GM19468 (cell line): Measurements from ENCODE around the gene SPAG17.

Experiments used
- ATAC-seq: cut with Tn5 transposase; IDR thresholded peaks from one replicate; pipeline ENCODE4 v1.9.1; 2021; ENCODE audit warnings: mild to moderate bottlenecking, moderate library complexity, moderate number of reproducible peaks; ENCODE audit not compliant: unreplicated experiment; ENCODE audit errors: extremely low read depth

Gene SPAG17

GRCh38 chr1:118123116-118123839 lies 61.8 kb downstream of the SPAG17 start:
- no peak for ATAC-seq

- ATAC-seq = no peak
Observed at GRCh38 chr1:118122234-118123004, 62.6 kb downstream of the SPAG17 start.

GRCh38 chr1:118118873-118119463 lies 66.1 kb downstream of the SPAG17 start:
- ATAC-seq = no peak

- ATAC-seq = no peak
Observed at GRCh38 chr1:118118469-118118868, 66.6 kb downstream of the SPAG17 start.

DNA sequence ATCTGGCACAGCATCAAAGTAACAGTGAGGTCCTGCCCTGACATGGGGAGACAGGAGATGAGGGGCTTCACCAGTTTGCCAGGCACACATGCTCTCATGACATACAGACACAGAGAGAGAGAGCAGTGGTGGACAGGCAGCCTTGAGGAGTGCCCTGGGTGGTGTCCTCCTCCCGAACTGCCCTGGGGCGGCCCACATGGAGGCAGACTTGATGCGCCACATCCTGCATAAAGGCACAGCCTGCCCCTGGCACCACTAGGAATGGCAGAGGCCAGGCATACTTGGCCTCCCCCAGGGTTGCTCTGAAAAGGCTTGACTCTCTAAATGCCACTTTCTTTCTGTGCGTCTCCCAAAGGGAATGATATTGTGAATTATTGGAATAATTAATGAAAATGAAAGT lies 67.5 kb downstream of the SPAG17 start:
- ATAC-seq = no peak

GRCh38 chr1:118116909-118117308 lies 68.1 kb downstream of the SPAG17 start:
- ATAC-seq = no peak

DNA sequence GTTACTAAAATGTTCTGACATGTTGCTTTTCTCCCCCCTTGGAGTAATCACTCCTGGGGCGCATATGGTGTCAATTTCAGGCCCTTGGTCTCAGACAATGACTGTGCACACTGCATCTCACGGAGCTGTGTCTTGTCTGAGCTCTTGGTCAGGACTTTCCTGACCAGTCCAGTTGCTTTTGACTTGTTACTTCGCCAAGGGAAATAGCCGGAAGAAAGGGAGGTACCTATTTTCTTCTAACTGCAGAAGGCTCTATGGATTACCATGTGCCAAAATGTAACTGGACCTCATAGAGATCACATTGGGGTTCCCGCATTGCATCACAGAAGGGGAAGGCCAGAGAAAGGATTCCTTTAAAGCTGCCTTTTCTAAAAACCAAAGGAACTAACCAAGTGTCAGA lies 68.6 kb downstream of the SPAG17 start:
- no peak for ATAC-seq

DNA sequence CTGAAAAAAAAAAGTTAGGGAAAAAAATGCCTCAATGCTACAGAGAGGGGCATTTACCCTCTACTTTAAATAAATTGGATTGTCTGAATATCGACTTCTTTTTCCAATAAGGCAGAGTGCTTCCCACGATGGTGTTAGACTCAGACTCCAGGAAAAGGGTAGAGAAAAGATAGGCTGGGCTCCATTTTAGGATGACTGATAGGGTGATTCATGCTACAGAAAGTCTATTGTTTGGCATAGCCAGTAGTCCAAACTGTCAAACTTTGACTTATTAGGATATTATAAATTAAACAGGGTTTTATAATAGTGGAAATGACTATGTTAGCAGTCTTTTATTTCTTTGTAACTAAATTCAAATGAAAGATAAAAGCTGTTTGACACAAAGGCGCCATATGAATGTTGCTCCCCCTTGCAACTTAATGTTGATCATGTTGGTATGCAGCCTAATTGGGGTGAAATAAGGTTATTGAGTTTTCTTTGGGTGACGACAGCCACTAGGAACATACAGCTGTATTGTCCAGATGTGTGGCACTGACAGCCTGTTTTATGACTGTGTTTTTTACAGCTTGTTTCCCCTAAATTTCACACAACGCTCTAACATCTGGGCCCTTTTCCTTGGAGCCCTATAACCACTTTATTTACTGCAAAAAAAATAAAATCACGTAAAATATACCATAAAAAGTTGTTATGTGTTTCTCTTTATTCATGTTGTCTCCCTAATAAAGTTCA lies 69.3 kb downstream of the SPAG17 start:
- ATAC-seq = no peak

DNA sequence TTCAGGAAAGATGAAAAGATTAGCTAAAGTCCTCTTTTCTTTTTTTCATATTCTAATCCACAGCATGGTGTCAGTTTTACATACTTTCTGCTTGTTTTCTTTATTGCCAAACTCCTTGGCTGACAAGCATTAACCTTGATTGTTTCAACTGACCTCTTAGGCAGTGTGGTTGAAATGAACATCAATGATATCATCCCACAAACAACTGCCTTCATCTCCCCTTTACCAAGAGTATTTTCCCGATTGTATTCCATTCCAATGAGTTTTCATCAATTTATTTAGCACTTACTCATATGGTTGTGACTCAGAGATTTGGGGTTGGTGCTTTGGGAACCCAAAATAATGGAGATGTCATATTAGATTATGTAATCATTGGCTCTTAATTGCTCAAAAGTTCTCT lies 71.8 kb downstream of the SPAG17 start:
- ATAC-seq = no peak

GRCh38 chr1:118110580-118110979 lies 74.4 kb downstream of the SPAG17 start:
- ATAC-seq = no peak

DNA sequence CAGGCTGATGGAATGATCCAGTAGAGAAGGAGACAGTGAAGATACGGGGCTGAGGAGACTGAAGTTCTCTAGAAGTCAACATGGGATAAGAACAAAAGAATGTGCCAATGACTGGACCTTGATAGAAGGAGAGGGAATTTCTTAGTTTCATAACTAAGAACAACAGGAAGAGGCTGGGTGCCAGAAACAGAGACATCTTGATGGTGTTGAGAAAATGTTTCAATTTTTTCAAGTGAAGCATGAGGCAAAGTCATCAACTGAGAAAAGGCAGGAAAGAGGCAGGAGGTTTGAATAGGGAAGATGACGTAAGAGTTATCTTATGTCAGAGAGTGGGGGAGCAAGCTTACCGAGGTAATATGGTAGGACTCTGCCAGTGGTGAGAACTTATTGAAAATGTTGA lies 80.1 kb downstream of the SPAG17 start:
- ATAC-seq = no peak

DNA sequence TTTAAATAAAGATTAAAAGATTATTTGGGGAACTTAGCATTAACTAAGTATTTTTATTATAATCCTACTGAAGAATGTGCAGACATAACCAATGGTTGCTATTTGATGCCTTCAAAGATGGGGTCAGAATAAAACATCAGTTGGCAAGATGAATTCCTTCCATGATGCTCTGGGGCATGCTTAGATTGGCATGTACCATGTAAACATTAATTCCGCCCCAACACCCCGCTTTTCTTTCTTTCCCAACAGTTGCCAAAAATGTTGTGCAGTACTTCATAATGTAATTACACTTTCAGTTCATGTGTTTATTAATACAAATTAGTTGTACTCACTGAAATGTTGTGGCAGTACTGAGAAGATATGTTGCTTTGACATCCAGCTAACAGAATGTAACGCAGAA lies 82.6 kb downstream of the SPAG17 start:
- no peak for ATAC-seq

- ATAC-seq = no peak
Observed at GRCh38 chr1:118101999-118102398, 83.0 kb downstream of the SPAG17 start.

DNA sequence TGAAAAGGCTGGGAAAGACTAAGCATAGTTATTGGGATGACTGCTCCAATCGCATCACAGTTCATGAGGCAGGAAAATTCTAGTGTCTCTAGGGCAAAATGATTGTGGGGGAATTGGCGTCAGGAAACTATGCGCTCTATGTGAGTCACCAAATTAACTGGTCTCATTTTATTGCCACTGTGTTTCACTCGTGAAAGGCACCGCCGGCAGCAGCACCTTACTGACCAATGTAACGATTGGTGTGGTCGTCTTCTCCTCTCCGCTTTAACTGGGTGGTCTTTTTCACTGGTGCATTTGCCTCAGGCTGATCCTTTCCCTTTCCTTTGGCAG lies 83.5 kb downstream of the SPAG17 start:
- ATAC-seq = no peak

- no peak for ATAC-seq
Observed at GRCh38 chr1:118100686-118101514, 84.1 kb downstream of the SPAG17 start.

DNA sequence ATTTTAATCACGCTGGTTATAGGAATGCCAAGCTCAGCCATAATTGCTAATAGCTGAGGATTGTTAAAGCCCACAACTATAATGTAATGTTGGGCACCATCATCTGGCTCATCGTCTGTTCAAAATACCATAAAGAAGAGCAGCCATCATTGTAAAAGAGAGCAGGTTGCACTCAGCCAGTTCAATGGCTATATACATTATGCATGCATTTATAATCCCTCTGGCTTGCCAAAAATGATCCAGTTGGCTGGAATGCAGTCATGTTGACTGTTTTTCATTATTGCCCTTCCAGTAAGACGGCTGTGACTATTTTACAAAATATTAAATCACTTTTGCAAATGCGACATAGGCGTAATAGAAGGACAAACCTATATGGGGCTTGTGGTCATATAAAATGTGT lies 85.3 kb downstream of the SPAG17 start:
- ATAC-seq = no peak

DNA sequence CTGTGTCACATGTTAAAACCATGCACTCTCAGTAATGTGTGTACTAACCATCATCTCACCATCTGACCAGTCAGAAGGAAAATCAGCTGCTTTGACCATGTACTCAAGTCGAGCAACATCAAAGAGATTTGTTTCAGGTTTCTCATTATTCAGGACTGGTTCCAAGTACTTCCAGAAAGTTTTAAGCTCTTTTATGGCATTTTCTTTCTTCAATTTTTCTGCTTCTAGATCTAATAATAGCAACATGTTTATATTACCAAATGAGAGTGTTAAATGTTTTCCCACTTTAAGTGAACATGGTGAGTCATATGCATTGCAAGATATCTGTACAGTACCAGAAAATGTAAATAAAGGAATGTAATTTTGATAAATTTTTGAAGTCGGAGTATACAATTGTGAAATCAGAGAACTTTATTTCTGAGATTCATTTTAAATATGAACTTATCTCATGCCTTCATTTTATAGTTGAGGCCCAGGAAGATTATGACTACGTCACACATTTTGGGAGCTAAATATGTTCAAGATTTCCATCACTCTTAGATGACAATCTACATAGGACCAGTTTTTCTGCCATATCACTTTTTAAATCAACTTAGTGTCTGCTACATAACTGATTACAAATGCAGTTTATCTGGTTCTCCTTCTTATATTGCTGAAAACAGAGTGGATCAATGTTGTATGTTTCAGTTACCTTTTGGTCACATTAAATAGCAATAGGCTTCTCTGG lies 87.2 kb downstream of the SPAG17 start:
- no peak for ATAC-seq

DNA sequence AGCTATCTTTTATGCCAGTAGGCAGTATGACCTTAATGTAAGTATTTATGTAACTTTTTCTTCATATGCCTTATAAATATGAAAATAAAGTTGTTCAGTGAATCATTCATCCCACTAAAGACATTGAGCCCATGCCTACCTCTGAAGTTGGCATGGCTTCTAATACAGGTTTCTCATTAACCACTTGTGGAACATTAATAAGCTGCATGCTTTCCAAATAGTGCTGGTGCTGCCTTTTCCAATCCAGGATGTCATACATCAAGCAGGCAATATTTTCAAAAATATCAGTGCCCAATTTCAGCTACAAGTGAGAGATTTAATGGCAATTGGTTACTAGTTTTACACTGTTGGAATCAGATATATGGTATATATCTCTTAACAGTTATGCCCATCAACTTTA lies 92.0 kb downstream of the SPAG17 start:
- ATAC-seq = no peak

GRCh38 chr1:118090130-118090529 lies 94.9 kb downstream of the SPAG17 start:
- ATAC-seq = no peak
